Muscle of arm (tissue), 12 donors: ENCODE results near the gene KRT79. TPM values are rescaled to one million over a fixed set of nuclear protein-coding genes. Genes with fewer than 3 reads are reported as not detected.
"Not testable (repeated sequence)": the region's sequence is repeated elsewhere in the genome, so short reads cannot be mapped to it uniquely, and the experiment has no call there.

Experiments
- DNase-seq: peaks from one replicate; pipeline ENCODE4 v3.0.0-alpha.2; 2013
- polyA plus RNA-seq, 12 donors: library from polyadenylated mRNA; unstranded; fragments of 120-200 nt; gene quantifications; one replicate each; pipeline ENCODE4 v1.2.1, GENCODE V29; 2013; ENCODE audit not compliant: insufficient read length in 12 of 12

Gene KRT79
- polyA plus RNA-seq, 12 donors: 0.11 TPM; not detected in 11

- DNase-seq: no peak
Observed at GRCh38 chr12:52861511-52861910, 27.4 kb upstream of the KRT79 start.

GRCh38 chr12:52860102-52860823 lies 26.2 kb upstream of the KRT79 start:
- DNase-seq: no peak

GRCh38 chr12:52857500-52857899 lies 23.4 kb upstream of the KRT79 start:
- DNase-seq: no peak

- no peak for DNase-seq
Observed at GRCh38 chr12:52856787-52857186, 22.7 kb upstream of the KRT79 start.

- not testable (repeated sequence) for DNase-seq
Observed at GRCh38 chr12:52856077-52856476, 22.0 kb upstream of the KRT79 start.

GRCh38 chr12:52851787-52852186 lies 17.7 kb upstream of the KRT79 start:
- DNase-seq: no peak

GRCh38 chr12:52850681-52851080 lies 16.6 kb upstream of the KRT79 start:
- DNase-seq: no peak

- no peak for DNase-seq
Observed at GRCh38 chr12:52849511-52849910, 15.4 kb upstream of the KRT79 start.

GRCh38 chr12:52848661-52849255 lies 14.6 kb upstream of the KRT79 start, which contains the start of gene KRT78:
TSS of gene KRT78 (minus strand) at chr12:52848994. CDS start at chr12:52848930, 64 bp downstream.
- no peak for DNase-seq

- no peak for DNase-seq
Observed at GRCh38 chr12:52847335-52848102, 13.4 kb upstream of the KRT79 start.

GRCh38 chr12:52846356-52846970 lies 12.4 kb upstream of the KRT79 start:
- no peak for DNase-seq

GRCh38 chr12:52845946-52846345 lies 11.8 kb upstream of the KRT79 start:
- no peak for DNase-seq

GRCh38 chr12:52844386-52844785 lies 10.3 kb upstream of the KRT79 start:
- DNase-seq: no peak

- no peak for DNase-seq
Observed at GRCh38 chr12:52839436-52840105, 5.5 kb upstream of the KRT79 start.

GRCh38 chr12:52838609-52839435 lies 4.7 kb upstream of the KRT79 start:
- no peak for DNase-seq

- no peak for DNase-seq
Observed at GRCh38 chr12:52837781-52838608, 3.9 kb upstream of the KRT79 start.

GRCh38 chr12:52837413-52837741 lies 3.3 kb upstream of the KRT79 start:
- no peak for DNase-seq

- no peak for DNase-seq
Observed at GRCh38 chr12:52836491-52837412, 2.6 kb upstream of the KRT79 start.

GRCh38 chr12:52836042-52836466 lies 1.9 kb upstream of the KRT79 start:
- DNase-seq: no peak
